ENCODE measurements around the gene CIAO3.
"Not testable (repeated sequence)": the region's sequence is repeated elsewhere in the genome, so short reads cannot be mapped to it uniquely, and the experiment has no call there.

Gene CIAO3

GRCh38 chr16:721765-722540 is 18.8 kb downstream of the CIAO3 start:
- DNase-seq = no peak

GRCh38 chr16:720990-721764 is 19.6 kb downstream of the CIAO3 start, which contains the start of gene ANTKMT:
ANTKMT (plus strand) TSS chr16:721146; CDS start chr16:721275, 129 bp downstream.
- peak; percentile 68 for DNase-seq

GRCh38 chr16:720447-720989 is 20.3 kb downstream of the CIAO3 start:
- peak; percentile 33 for DNase-seq

GRCh38 chr16:719815-720446 is 20.9 kb downstream of the CIAO3 start:
- peak; percentile 58 for DNase-seq

- no peak for DNase-seq
Measured at GRCh38 chr16:718922-719321, 21.9 kb downstream of the CIAO3 start.

GRCh38 chr16:718389-718788 is 22.4 kb downstream of the CIAO3 start:
- no peak for DNase-seq

- DNase-seq = no peak
Measured at GRCh38 chr16:717450-718245, 23.1 kb downstream of the CIAO3 start.

GRCh38 chr16:716768-717325 is 23.9 kb downstream of the CIAO3 start:
- DNase-seq = no peak

GRCh38 chr16:716200-716568 is 24.6 kb downstream of the CIAO3 start:
- DNase-seq = no peak

- DNase-seq = no peak
Measured at GRCh38 chr16:715477-716199, 25.2 kb downstream of the CIAO3 start.

GRCh38 chr16:714558-715476 is 26.0 kb downstream of the CIAO3 start, which contains the start of gene METRN:
METRN (plus strand) TSS chr16:715118; CDS start chr16:715290, 172 bp downstream.
- peak; percentile 42 for DNase-seq

GRCh38 chr16:714079-714478 is 26.7 kb downstream of the CIAO3 start:
- no peak for DNase-seq

- not testable (repeated sequence) for DNase-seq
Measured at GRCh38 chr16:712740-713250, 28.0 kb downstream of the CIAO3 start.

GRCh38 chr16:711548-712320 is 29.1 kb downstream of the CIAO3 start:
- DNase-seq = peak; percentile 29

- no peak for DNase-seq
Measured at GRCh38 chr16:711084-711483, 29.7 kb downstream of the CIAO3 start.

GRCh38 chr16:710500-711075 is 30.2 kb downstream of the CIAO3 start:
- DNase-seq = no peak

- DNase-seq = peak; percentile 86
Measured at GRCh38 chr16:709566-710499, 31.0 kb downstream of the CIAO3 start.

GRCh38 chr16:708959-709358 is 31.8 kb downstream of the CIAO3 start:
- no peak for DNase-seq
